Stimulated activated CD4-positive, alpha-beta T cell treated with anti-CD3 and anti-CD28 coated beads, TNF-alpha, amount 100 ng/mL, for 48 hours (primary cell): ENCODE data around the gene GRIA2.

ENCODE experiments used
- DNase-seq, 3 donors: peaks; one replicate each; pipeline ENCODE4 v3.0.0-alpha.2; 2020; ENCODE audit warnings: low read depth in 3 of 3

Gene GRIA2

GRCh38 chr4:157372567-157372966 lies 152.0 kb downstream of the GRIA2 start:
- DNase-seq, result no peak

GRCh38 chr4:157389741-157390140 lies 169.2 kb downstream of the GRIA2 start:
- no peak for DNase-seq

- DNase-seq, result no peak
These were observed 184.5 kb downstream of the GRIA2 start for GRCh38 chr4:157405070-157405469.
